Prostate gland (tissue), 2 donors: ENCODE results near the gene ZNF345. TPM values are rescaled to one million over a fixed set of nuclear protein-coding genes. Genes with fewer than 3 reads are reported as not detected.

Source experiments
- DNase-seq: peaks from one replicate; pipeline ENCODE4 v3.0.0-alpha.2; 2019; ENCODE audit warnings: low spot score
- H3K27ac ChIP-seq, 2 donors: fragments of 200-600 bp; sonication (generic); 2 replicates each; pipeline ENCODE4 v1.5.1; 2017 to 2019
- H3K27me3 ChIP-seq: fragments of 200-600 bp; sonication (generic); replicated peaks from 2 replicates; pipeline ENCODE4 v1.5.1; 2019; ENCODE audit not compliant: insufficient read depth
- H3K36me3 ChIP-seq, 2 donors: fragments of 200-600 bp; sonication (generic); 1 replicate in 1 of 2; 2 replicates in 1 of 2; pipeline versions ENCODE4 v1.5.1 to v1.8.1; 2017 to 2019
- H3K4me1 ChIP-seq: fragments of 200-600 bp; sonication (generic); replicated peaks from 2 replicates; pipeline ENCODE4 v1.5.1; 2019
- H3K4me3 ChIP-seq, 2 donors: fragments of 200-600 bp; sonication (generic); 2 replicates each; pipeline ENCODE4 v1.5.1; 2017 to 2019
- H3K9me3 ChIP-seq: fragments of 200-600 bp; sonication (generic); 2 replicates; pipeline ENCODE4 v1.5.1; 2017
- POLR2A ChIP-seq: fragments of 450-650 bp; IDR thresholded peaks from one replicate; pipeline ENCODE4 v1.6.1; 2016; ENCODE audit warnings: antibody characterized with exemption, mild to moderate bottlenecking
- POLR2AphosphoS5 ChIP-seq: sonication (generic); formaldehyde crosslinking; IDR thresholded peaks from one replicate; pipeline ENCODE4 v1.6.1; 2017; ENCODE audit warnings: antibody characterized with exemption
- WGBS: methylation state at CpG from one replicate; pipeline ENCODE4 v1.1.5; 2018; 5-methylcytosine and 5-hydroxymethylcytosine counted together
- intact Hi-C: fragments of 100-400 bp; cut with DNase I; formaldehyde crosslinking; loops from one replicate; pipeline ENCODE4 v1.14.2; 2022
- small RNA-seq, 2 donors: library from RNA; depleted of rRNA; stranded (forward); fragments of <200 nt; gene quantifications; one replicate each; pipeline ENCODE3, GENCODE V24; 2016
- total RNA-seq, 2 donors: library from RNA; depleted of rRNA; stranded (reverse); fragments of >200 nt; gene quantifications; one replicate each; pipeline ENCODE4 v1.1.0, GENCODE V29; 2016
- TF ChIP-seq, protein P1 (sequence below), 4 experiments: fragments of 200-600 bp in 2 of 4; fragments of 450-650 bp in 2 of 4; sonication (generic) in 2 of 4; IDR thresholded peaks; 1 replicate in 3 of 4; 2 replicates in 1 of 4; pipeline ENCODE4 v1.5.1; 2016 to 2019; ENCODE audit warnings: antibody characterized with exemption in 4 of 4, mild to moderate bottlenecking in 2 of 4, moderate library complexity in 2 of 4

Gene ZNF345
- total RNA-seq, 2 donors from 2014 or later = 4.1 to 12.6 TPM

DNA sequence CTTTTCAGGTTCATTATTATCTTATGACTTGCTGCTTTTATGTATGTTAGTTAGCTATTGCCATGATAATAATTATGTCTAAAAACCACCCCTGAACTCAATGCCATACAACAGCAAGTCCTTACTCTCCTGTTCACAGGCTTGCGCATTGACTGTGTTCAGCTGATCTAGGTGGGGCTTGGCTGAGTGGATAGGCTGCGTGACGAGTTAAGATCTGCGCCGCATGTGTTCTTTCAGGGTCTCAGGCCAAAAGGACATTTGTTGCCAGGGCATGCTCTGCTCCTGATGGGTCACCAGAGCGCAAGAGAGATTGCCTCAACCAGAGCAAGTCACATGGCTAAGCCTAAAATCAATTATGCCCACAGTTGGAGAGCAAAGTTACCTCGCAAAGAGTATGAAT is 66.3 kb downstream of the ZNF345 start:
- 40% methylated on average over 7 of the region's 7 CpGs for WGBS
- H3K36me3 ChIP-seq = peaks cover 0 to 6% of the 10 kb centered on the region in 2 donors

DNA sequence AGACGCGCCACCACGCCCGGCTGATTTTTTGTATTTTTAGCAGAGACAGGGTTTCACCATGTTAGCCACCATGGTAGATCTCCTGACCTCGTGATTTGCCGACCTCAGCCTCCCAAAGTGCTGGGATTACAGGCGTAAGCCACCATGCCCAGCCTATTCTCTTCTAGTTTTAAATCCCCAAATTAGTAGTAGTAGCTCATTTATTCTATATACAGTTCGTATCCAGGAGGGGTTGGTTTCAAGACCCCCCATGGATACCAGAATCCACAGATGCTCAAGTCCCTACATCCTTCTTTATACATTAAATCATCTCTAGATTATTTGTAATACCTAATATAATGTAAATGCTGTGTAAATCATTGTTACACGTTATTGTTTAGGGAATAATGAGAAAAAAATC is 67.4 kb downstream of the ZNF345 start:
- H3K9me3 ChIP-seq = no peaks in the 10 kb centered on the region
- no peak overlapping the region for H3K4me3 ChIP-seq
- no peak for TF ChIP-seq POLR2A
- TF ChIP-seq POLR2AphosphoS5 = no peak
- TF ChIP-seq, protein P1, sequence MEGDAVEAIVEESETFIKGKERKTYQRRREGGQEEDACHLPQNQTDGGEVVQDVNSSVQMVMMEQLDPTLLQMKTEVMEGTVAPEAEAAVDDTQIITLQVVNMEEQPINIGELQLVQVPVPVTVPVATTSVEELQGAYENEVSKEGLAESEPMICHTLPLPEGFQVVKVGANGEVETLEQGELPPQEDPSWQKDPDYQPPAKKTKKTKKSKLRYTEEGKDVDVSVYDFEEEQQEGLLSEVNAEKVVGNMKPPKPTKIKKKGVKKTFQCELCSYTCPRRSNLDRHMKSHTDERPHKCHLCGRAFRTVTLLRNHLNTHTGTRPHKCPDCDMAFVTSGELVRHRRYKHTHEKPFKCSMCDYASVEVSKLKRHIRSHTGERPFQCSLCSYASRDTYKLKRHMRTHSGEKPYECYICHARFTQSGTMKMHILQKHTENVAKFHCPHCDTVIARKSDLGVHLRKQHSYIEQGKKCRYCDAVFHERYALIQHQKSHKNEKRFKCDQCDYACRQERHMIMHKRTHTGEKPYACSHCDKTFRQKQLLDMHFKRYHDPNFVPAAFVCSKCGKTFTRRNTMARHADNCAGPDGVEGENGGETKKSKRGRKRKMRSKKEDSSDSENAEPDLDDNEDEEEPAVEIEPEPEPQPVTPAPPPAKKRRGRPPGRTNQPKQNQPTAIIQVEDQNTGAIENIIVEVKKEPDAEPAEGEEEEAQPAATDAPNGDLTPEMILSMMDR (IDR thresholded peaks at IDR 0.05) = no peak
- H3K36me3 ChIP-seq = peaks cover 0 to 6% of the 10 kb centered on the region in 2 donors
- H3K4me1 ChIP-seq = no peaks in the 10 kb centered on the region
- no peak overlapping the region for H3K27ac ChIP-seq
- no peaks in the 10 kb centered on the region for H3K27me3 ChIP-seq
- DNase-seq = no peak
- intact Hi-C loops = loop anchor here (5.0 kb wide), 2 partner anchors 66 to 549 kb away; partner anchors contain the start of genes ZNF345, ZNF569 and ZNF570
- 97% methylated on average over 9 of the region's 9 CpGs for WGBS

More for the DNA sequence above, 66.3 kb downstream of the ZNF345 start:
- H3K27ac ChIP-seq = peak overlapping the region; percentile 95
- no peaks in the 10 kb centered on the region for H3K27me3 ChIP-seq
- DNase-seq = no peak
- intact Hi-C loops = loop anchor here (5.0 kb wide), 2 partner anchors 65 to 550 kb away; partner anchors contain the start of genes ZNF345, ZNF569 and ZNF570
- no peak for TF ChIP-seq POLR2AphosphoS5
- TF ChIP-seq, protein P1 (IDR thresholded peaks at IDR 0.05) = no peak
- peak overlapping the region; percentile 74 to 84 for H3K4me3 ChIP-seq
- H3K4me1 ChIP-seq = no peaks in the 10 kb centered on the region
- no peaks in the 10 kb centered on the region for H3K9me3 ChIP-seq

Small RNAs within 50 kb of the gene (small RNA-seq; reads per million reads assigned to genes)
- 0 reads per million in 2 donors for gene RF00019

Other genes starting within 250 kb of the ZNF345 start
- 10 to 100 TPM in 1 of 2 donors, 1 to 10 TPM in 1; 9.6 to 10.9 TPM for gene ZNF382, start 245.6 kb upstream of the ZNF345 start, total RNA-seq
- 10 to 100 TPM in 1 of 2 donors, 1 to 10 TPM in 1; 8.3 to 10.3 TPM for gene ZNF461, start 184.0 kb upstream of the ZNF345 start, total RNA-seq
- gene ZNF567, start 163.3 kb upstream of the ZNF345 start, total RNA-seq = 10 to 100 TPM; 10.4 to 10.9 TPM
- gene ZNF850, start 78.1 kb upstream of the ZNF345 start, total RNA-seq = 1 to 10 TPM; 2.4 to 10.0 TPM
- gene ZNF790, start 12.5 kb upstream of the ZNF345 start, total RNA-seq = 10 to 100 TPM in 1 of 2 donors, 1 to 10 TPM in 1; 5.5 to 13.3 TPM
- 1 to 10 TPM; 3.2 to 3.3 TPM for gene ZNF829, start 65.4 kb downstream of the ZNF345 start, total RNA-seq
- gene ZNF568, start 65.5 kb downstream of the ZNF345 start, total RNA-seq = 10 to 100 TPM in 1 of 2 donors, 1 to 10 TPM in 1; 9.2 to 14.1 TPM
- gene ZNF420, start 227.6 kb downstream of the ZNF345 start, total RNA-seq = 10 to 100 TPM in 1 of 2 donors, 1 to 10 TPM in 1; 4.8 to 10.7 TPM